A549 (cell line): Measurements from ENCODE around the gene TUBGCP3. TPM values are rescaled to one million over a fixed set of nuclear protein-coding genes. Genes with fewer than 3 reads are reported as not detected.

ENCODE experiments used
- ATAC-seq, 2 experiments: fragments of 200-7000 bp in 1 of 2; fragments of >200 bp in 1 of 2; cut with Nextera tagmentation in 1 of 2; cut with Tn5 transposase in 1 of 2; 3 replicates each; pipeline versions ENCODE4 v1.8.0 to v1.9.1; 2018 to 2020; ENCODE audit warnings: mild to moderate bottlenecking in 1 of 2, moderate library complexity in 1 of 2
- CTCF ChIA-PET: fragments of 300-600 bp; sonication (Branson Sonifier 250); formaldehyde crosslinking; extraction: SDS; loops from one replicate; lab custom pipeline; 2021; ENCODE audit warnings: antibody characterized with exemption, inconsistent platforms; lab: Yijun Ruan, JAX
- POLR2A ChIA-PET: fragments of 350-600 bp; formaldehyde crosslinking; extraction: SDS; loops from one replicate; lab custom pipeline; 2021; ENCODE audit warnings: antibody characterized with exemption, inconsistent platforms; lab: Yijun Ruan, JAX
- DNase-seq, 2 experiments: peaks; one replicate each; pipeline versions ENCODE4 v3.0.0 to v3.0.0-alpha.2; 2011 to 2016; ENCODE audit warnings: low read depth in 1 of 2, low spot score in 1 of 2
- FAIRE-seq: peaks from 2 replicates; lab custom pipeline; 2011; peaks lifted over from hg19 to GRCh38; lab: Jason Lieb, UNC
- H3K27ac ChIP-seq, 2 experiments: fragments of >200 bp; sonication (Bioruptor Twin); formaldehyde crosslinking; 3 replicates each; pipeline ENCODE4 v1.5.1; 2016 to 2017
- H3K4me1 ChIP-seq: fragments of >200 bp; sonication (Bioruptor Twin); formaldehyde crosslinking; 3 replicates; pipeline ENCODE4 v1.6.1; 2016
- H3K4me2 ChIP-seq: fragments of >200 bp; sonication (Bioruptor Twin); formaldehyde crosslinking; 3 replicates; pipeline ENCODE4 v1.6.1; 2016
- H3K4me3 ChIP-seq: fragments of >200 bp; sonication (Bioruptor Twin); formaldehyde crosslinking; 3 replicates; pipeline ENCODE4 v1.5.1; 2016
- H3K9me3 ChIP-seq: fragments of >200 bp; sonication (Bioruptor Twin); formaldehyde crosslinking; 3 replicates; pipeline ENCODE4 v1.6.1; 2016
- BCL3 ChIP-seq: fragments of >200 bp; sonication (Bioruptor Twin); formaldehyde crosslinking; IDR thresholded peaks from 3 replicates; pipeline ENCODE4 v1.6.1; 2016
- E2F6 ChIP-seq: IDR thresholded peaks from 2 replicates; pipeline ENCODE4 v1.6.1; 2012; ENCODE audit warnings: low read depth, borderline replicate concordance
- EHF ChIP-seq: fragments of 250-450 bp; sonication (Bioruptor Pico); IDR thresholded peaks from 2 replicates; pipeline ENCODE4 v1.5.0; 2020; ENCODE audit warnings: mild to moderate bottlenecking
- FOSL2 ChIP-seq, 2 experiments: fragments of 450-650 bp in 1 of 2; fragments of >200 bp in 1 of 2; sonication (Bioruptor Twin) in 1 of 2; formaldehyde crosslinking; IDR thresholded peaks; 2 replicates each; pipeline versions ENCODE4 v1.5.0 to v1.6.1; 2016 to 2020; ENCODE audit warnings: mild to moderate bottlenecking in 1 of 2, moderate library complexity in 1 of 2
- HEYL ChIP-seq: fragments of 250-450 bp; sonication (Bioruptor Pico); IDR thresholded peaks from 2 replicates; pipeline ENCODE4 v1.8.0; 2021; ENCODE audit warnings: mild to moderate bottlenecking, moderate library complexity
- HOXB13 ChIP-seq: fragments of 250-450 bp; sonication (Bioruptor Pico); IDR thresholded peaks from 2 replicates; pipeline ENCODE4 v1.5.0; 2020; ENCODE audit warnings: low read depth, mild to moderate bottlenecking, moderate library complexity
- JUN ChIP-seq, 2 experiments: fragments of >200 bp; sonication (Bioruptor Twin); formaldehyde crosslinking; IDR thresholded peaks; 2 replicates in 1 of 2; 3 replicates in 1 of 2; pipeline ENCODE4 v1.6.1; 2016 to 2017
- JUNB ChIP-seq: fragments of >200 bp; sonication (Bioruptor Twin); formaldehyde crosslinking; IDR thresholded peaks from 2 replicates; pipeline ENCODE4 v1.6.1; 2016
- MAFK ChIP-seq: fragments of 450-650 bp; IDR thresholded peaks from 2 replicates; pipeline ENCODE4 v1.6.1; 2014; ENCODE audit not compliant: partially characterized antibody
- PHF8 ChIP-seq: fragments of 200-600 bp; sonication (generic); IDR thresholded peaks from 2 replicates; pipeline ENCODE4 v1.6.1; 2016; ENCODE audit warnings: low read depth, mild to moderate bottlenecking, antibody characterized with exemption, moderate library complexity, borderline replicate concordance
- RFX5 ChIP-seq: fragments of 450-650 bp; IDR thresholded peaks from 2 replicates; pipeline ENCODE4 v1.7.1; 2014; ENCODE audit warnings: antibody characterized with exemption, mild to moderate bottlenecking, moderate library complexity
- SMC3 ChIP-seq: fragments of >200 bp; sonication (Bioruptor Twin); formaldehyde crosslinking; IDR thresholded peaks from 3 replicates; pipeline ENCODE4 v1.6.1; 2018; ENCODE audit warnings: inconsistent platforms
- SREBF2 ChIP-seq: fragments of 450-650 bp; IDR thresholded peaks from 2 replicates; pipeline ENCODE4 v1.6.1; 2014; ENCODE audit warnings: mild to moderate bottlenecking, moderate library complexity
- TFCP2L1 ChIP-seq: fragments of 250-450 bp; sonication (Bioruptor Pico); IDR thresholded peaks from 2 replicates; pipeline ENCODE4 v1.5.0; 2021; ENCODE audit warnings: mild to moderate bottlenecking
- WGBS: methylation state at CpG from one replicate; pipeline ENCODE4 v1.1.6; 2017; ENCODE audit errors: missing lambda C conversion rate; 5-methylcytosine and 5-hydroxymethylcytosine counted together
- polyA plus RNA-seq, 4 experiments: library from polyadenylated mRNA; depleted of rRNA in 3 of 4; stranded (reverse); fragments of >200 nt; fragmentation: RNase III in 1 of 4; extraction: RNeasy Plus Mini Kit Qiagen cat#74134 plus additional on column Dnase treatment in 1 of 4; gene quantifications; 2 replicates in 3 of 4; 3 replicates in 1 of 4; pipeline ENCODE4 v1.2.3, GENCODE V29; 2011 to 2017
- TF ChIP-seq, protein P1 (sequence below): IDR thresholded peaks from 2 replicates; pipeline ENCODE4 v1.6.1; 2012
- TF ChIP-seq, protein P2 (sequence below): fragments of 250-450 bp; sonication (Bioruptor Pico); IDR thresholded peaks from 2 replicates; pipeline ENCODE4 v1.5.0; 2020; ENCODE audit warnings: low read depth, mild to moderate bottlenecking, moderate library complexity

The TUBGCP3 gene
- polyA plus RNA-seq, 2 of the 4 experiments (the other 2 are of a cell fraction), result 15.9 to 21.3 TPM

DNA sequence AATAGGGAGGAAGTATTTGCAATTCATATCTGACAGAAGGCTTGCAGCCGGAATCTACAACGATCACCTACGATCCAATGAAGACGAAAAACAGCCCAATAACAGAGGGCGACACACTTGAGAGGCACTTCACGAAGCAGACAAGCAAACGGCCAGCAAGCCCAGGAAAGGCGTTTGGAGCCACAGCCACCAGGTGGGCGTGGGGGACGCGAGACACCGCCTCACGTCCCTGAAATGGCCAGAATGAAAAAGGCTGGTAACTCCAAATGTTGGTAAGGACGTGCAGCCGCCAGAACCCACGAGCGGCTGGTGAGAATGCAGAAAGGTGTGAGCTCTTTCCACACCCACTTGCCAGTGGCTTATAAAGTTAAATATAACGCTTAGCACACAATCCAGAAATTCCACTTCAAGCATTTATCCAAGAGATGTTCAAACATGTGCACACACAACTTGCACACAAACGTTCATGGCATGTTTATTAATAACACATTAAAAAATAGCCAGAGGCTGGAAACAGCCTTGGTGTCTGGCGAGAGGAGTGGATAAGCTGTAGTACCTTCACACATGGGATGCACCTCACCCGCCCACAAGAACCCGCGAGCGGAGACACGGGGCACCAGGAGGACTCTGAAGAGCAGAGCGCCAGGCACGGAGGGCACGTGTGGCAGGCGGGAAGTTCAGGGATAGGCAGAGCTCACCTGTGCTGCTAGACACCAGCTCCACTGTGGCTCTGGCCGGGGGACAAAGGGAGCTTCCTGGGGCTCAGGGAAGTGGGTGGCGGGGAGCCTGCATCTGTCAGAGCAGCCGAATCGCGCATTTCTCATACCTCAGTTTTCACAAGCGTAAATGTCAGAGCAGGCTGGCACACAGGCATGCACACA is 122.5 kb downstream of the TUBGCP3 start:
- Histone ChIP-seq H3K4me2 (no peak overlapping the region), H3K9me3 (no peaks in the 10 kb centered on the region), H3K4me3 (no peak overlapping the region), H3K4me1 (no peaks in the 10 kb centered on the region), H3K27ac (no peak overlapping the region)
- WGBS, result 61% methylated on average over 35 of the region's 35 CpGs
- DNase-seq (no peak), ATAC-seq (no peak), FAIRE-seq (no peak)
- POLR2A ChIA-PET, result no interaction called here
- CTCF ChIA-PET, result no interaction called here
- TF ChIP-seq JUN (IDR thresholded peaks at IDR 0.05) (no peak), RFX5 (no peak), MAFK (no peak), SREBF2 (no peak), PHF8 (no peak), EHF (CRISPR knock-in tag) (no peak), FOSL2 (IDR thresholded peaks at IDR 0.05) (no peak), FOSL2 (CRISPR knock-in tag; IDR thresholded peaks at IDR 0.05) (no peak), TFCP2L1 (CRISPR knock-in tag) (no peak), HOXB13 (no peak), HEYL (CRISPR knock-in tag) (no peak), SMC3 (no peak), BCL3 (no peak)
- TF ChIP-seq, protein P1, sequence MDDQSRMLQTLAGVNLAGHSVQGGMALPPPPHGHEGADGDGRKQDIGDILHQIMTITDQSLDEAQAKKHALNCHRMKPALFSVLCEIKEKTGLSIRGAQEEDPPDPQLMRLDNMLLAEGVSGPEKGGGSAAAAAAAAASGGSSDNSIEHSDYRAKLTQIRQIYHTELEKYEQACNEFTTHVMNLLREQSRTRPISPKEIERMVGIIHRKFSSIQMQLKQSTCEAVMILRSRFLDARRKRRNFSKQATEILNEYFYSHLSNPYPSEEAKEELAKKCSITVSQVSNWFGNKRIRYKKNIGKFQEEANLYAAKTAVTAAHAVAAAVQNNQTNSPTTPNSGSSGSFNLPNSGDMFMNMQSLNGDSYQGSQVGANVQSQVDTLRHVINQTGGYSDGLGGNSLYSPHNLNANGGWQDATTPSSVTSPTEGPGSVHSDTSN, result no peak
- TF ChIP-seq, protein P2, sequence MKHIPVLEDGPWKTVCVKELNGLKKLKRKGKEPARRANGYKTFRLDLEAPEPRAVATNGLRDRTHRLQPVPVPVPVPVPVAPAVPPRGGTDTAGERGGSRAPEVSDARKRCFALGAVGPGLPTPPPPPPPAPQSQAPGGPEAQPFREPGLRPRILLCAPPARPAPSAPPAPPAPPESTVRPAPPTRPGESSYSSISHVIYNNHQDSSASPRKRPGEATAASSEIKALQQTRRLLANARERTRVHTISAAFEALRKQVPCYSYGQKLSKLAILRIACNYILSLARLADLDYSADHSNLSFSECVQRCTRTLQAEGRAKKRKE (CRISPR knock-in tag), result no peak

- ChIA-PET CTCF (no interaction called here), POLR2A (no interaction called here)
- H3K4me1 ChIP-seq, result no peaks in the 10 kb centered on the region
- ATAC-seq (no peak), DNase-seq (no peak), FAIRE-seq (no peak)
- no peaks in the 10 kb centered on the region for H3K9me3 ChIP-seq
- 75% methylated on average over 10 of the region's 14 CpGs for WGBS
- TF ChIP-seq HEYL (CRISPR knock-in tag) (no peak), JUN (IDR thresholded peaks at IDR 0.05) (no peak), E2F6 (no peak), SMC3 (no peak)
- no peak overlapping the region for H3K27ac ChIP-seq
- no peak overlapping the region for H3K4me3 ChIP-seq
- no peak overlapping the region for H3K4me2 ChIP-seq
Observed at GRCh38 chr13:112464720-112465119, 123.2 kb downstream of the TUBGCP3 start.

- Histone ChIP-seq H3K4me3 (no peak overlapping the region), H3K27ac (no peak overlapping the region), H3K4me2 (no peak overlapping the region), H3K9me3 (no peaks in the 10 kb centered on the region), H3K4me1 (no peaks in the 10 kb centered on the region)
- WGBS, result 60% methylated on average over 5 of the region's 5 CpGs
- ChIA-PET CTCF (interaction anchor here (1.1 kb wide), 1 partner anchor 19 kb away, joined by 3 read pairs; no protein-coding TSS in a partner anchor), POLR2A (no interaction called here)
- FAIRE-seq (no peak), DNase-seq (no peak), ATAC-seq (no peak)
- no peak for TF ChIP-seq JUNB
Observed at GRCh38 chr13:112462408-112462807, 125.5 kb downstream of the TUBGCP3 start.
